GM18858 (cell line): Measurements from ENCODE around the gene ARHGAP33.
"Not testable (repeated sequence)": the region's sequence is repeated elsewhere in the genome, so short reads cannot be mapped to it uniquely, and the experiment has no call there.

Source experiments
- ATAC-seq: cut with Tn5 transposase; IDR thresholded peaks from one replicate; pipeline ENCODE4 v1.9.1; 2021; ENCODE audit not compliant: unreplicated experiment

The ARHGAP33 gene

DNA sequence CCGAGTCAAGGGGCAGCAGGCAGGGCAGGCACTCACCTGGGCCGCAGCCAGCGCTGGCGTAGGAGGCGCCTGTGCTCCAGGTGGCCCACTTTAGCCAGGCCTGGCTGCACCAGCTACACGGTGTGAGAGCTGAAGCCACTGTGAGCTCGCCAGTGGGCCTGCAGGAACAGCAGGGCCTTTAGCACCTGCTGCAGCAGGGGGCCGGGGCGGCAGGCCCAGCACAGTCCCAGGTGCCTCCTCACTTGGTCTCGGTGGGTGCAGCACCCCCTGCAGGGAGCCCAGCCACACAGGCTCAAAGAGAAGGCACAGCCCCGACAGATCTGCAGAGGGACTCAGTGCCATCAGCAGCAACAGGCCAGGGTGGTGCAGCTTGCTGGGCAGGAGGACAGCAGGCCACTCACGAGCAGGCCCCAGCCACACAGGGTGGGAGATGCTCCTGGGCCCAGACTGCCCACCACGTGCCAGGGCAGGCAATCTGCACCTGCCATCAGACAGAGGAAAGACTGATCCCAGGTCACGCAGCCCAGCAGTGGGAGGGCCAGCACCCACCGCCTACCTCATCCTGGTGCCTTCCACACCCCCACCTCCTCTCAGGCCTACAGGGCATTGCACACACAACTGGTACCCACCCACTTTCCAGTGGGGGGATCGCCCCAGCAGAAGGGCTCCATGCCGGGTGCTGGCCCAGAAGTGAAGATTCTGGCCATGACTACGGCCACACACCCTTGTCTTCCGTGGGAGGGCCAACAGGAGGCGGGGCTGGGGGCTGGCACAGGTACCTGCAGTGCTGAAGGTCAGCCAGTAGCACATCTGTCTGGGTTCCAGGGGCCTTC, 15.8 kb downstream of the ARHGAP33 start:
- ATAC-seq: no peak

DNA sequence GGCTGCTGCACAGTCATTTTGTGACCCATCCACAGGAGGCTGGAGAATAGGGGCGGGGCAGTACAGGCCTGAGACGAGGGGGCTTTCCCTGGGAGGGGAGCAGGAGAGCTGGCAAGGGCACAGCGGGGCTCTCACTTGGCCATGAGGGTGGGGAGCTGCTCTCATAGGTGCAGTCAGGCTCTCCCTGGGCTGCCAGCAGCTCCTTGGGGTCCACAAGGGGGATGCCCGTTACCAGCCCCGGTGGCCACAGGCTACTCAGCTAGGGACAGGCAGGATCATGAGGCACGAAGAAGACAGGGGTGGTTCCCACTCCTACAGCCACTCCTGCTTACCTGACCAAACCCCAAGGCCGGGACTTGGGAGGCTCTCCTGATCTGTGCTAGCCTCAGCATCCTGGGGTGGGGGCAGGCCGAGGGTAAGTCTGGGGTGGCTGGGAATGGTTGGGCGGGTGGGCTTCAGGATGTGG, 16.5 kb downstream of the ARHGAP33 start:
- no peak for ATAC-seq

DNA sequence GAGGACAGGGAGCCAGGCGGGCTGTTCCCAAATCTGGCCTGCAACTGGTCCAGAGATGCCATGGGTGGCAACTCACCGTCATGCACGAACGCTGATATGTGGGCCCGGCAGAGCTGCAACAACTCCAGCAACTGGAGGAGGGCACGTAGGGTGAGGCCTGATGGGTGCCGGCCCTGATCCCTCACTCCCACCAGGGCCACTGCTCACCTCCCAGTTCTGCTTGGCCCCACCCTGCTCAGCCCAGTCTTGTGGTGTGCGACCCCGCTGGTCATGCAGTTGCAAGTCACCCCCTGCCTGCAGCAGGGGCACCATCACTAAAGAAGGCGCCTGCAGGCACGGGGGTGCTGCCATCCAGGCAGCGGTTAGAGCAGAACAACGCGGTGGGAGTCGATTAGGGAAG, 16.9 kb downstream of the ARHGAP33 start:
- no peak for ATAC-seq

GRCh38 chr19:35792888-35793287, 17.5 kb downstream of the ARHGAP33 start:
- no peak for ATAC-seq

GRCh38 chr19:35793381-35794165, 18.2 kb downstream of the ARHGAP33 start:
- ATAC-seq: no peak

DNA sequence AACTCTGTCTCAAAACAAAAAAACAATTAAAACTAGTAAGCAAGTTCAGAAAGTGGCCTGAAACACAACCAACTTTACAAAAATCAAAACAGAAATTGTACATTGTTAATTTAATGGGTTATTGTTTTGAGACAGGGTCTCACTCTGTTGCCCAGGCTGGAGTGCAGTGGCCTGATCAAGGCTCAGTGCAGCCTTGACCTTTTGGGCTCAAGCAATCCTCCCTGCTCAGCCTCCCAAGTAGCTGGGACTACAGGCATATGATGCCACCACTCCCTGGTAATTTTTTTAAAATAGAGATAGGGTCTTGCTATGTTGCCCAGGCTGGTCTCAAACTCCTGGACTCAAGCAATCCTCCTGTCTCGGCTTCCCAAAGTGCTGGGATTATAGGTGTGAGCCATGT, 20.2 kb downstream of the ARHGAP33 start:
- not testable (repeated sequence) for ATAC-seq

DNA sequence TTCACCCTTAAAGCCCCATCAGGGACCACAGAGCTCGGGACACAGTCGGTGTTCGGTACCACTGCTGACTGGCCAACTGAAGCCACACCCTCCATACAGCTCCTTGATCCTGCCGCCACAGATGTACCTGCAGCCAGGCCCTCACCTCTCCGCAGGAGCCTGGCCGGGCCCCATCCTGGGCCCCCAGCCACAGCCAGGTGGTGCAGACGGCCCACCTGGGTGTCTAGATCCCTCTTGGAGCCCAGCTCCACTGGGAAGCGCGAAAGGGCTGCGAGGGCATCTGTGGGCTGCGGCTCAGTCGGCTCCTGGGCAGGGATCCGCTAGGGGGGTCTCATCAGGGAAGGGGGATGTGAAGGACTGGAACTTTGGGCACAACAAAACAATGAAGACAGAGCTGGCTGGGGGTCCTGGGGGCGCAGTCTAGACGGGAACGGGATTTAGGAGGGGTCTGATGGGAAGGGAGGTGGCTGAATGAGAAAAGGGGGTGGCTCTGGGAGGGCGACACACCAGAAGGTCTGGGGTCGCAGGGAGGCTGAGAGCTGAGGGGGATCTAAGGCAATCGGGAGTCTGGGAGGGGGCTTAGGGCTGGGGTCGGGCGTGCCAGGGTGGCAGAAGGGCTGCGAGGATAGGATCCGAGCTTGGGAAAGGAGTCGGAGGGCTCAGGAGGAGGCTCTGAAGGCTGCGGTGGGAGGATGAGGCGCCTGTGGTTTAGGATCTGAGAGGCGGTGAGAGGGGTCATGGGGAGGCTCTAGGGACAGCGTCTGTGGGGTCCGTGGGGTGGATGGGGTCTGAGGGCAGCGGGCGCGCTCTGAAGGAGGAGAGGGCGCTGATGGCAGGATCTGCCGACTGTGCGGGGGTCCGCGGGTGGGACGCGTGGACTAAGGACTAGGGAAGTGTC, 21.5 kb downstream of the ARHGAP33 start:
- ATAC-seq: no peak

- ATAC-seq: no peak
These were observed 22.3 kb downstream of the ARHGAP33 start for GRCh38 chr19:35797663-35798062.

GRCh38 chr19:35801828-35802227, 26.5 kb downstream of the ARHGAP33 start:
- no peak for ATAC-seq

GRCh38 chr19:35805526-35806102, 30.2 kb downstream of the ARHGAP33 start:
- ATAC-seq: no peak

GRCh38 chr19:35806597-35806996, 31.2 kb downstream of the ARHGAP33 start:
- ATAC-seq: no peak

DNA sequence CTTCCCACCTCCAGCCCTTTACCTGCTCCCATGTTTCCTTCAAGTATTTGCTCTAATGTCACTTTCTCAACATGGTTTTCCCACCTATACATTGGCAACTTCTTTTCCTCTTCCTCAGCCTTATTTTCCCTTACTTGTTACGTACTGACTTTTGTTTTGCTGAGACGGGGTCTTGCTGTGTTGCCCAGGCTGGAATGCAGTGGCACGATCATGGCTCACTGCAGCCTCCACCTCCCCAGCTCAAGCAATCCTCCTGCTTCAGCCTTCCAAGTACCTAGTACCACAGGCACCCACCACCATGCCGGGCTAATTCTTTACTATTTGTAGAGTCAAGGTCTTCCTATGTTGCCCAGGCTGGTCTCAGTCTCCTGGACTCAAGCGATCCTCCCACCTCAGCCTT, 32.3 kb downstream of the ARHGAP33 start:
- ATAC-seq: no peak

DNA sequence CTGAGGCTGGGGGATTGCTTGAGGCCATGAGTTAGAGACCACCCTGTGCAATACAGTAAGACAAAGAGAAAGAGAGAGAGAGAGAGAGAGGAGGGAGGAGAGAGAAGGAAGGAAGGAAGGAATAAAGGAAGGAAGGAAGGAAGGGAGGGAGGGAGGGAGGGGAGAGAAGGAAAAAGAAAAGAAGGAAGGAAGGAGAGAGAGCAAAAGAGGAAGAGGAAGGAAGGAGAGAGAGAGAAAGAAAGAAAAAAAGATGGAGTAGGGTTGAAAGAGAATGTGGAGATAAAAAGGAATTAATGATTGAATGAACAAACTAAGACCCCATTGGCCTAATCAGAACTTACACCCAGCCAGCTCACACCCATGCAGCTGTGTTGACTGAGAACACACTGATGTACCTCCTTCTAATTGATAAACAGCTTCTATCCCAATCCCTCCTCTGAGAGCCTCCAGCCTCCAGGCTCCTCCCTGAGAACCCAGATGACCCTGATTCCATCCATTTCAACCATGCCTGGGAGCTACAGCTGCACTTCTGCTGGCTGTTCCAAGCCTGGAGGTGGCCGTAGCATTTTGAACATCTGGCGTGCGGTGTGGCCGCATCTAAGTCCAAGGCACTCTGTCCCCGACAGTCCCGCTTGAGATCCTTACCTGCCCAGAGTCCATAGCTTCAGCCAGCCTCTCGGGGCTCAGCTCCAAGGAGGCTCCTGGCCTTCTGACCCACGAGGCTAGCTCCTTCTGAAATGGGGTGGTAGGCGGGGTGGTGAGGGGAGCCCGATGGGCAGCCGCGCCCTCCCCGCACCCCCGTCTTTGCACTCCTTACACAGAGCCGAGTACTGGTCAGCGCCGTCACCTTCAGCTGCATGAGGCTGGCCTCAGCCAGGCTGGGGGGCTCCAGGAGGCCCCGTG, 36.2 kb downstream of the ARHGAP33 start:
- ATAC-seq: no peak

GRCh38 chr19:35812220-35813042, 37.1 kb downstream of the ARHGAP33 start, which contains the start of gene PRODH2:
Gene PRODH2, minus strand, starts transcription at chr19:35812845. Its CDS starts 40 bp downstream, at chr19:35812805.
- ATAC-seq: no peak

- no peak for ATAC-seq
These were observed 37.9 kb downstream of the ARHGAP33 start for GRCh38 chr19:35813043-35813890.

GRCh38 chr19:35816262-35816661, 40.9 kb downstream of the ARHGAP33 start:
- no peak for ATAC-seq

DNA sequence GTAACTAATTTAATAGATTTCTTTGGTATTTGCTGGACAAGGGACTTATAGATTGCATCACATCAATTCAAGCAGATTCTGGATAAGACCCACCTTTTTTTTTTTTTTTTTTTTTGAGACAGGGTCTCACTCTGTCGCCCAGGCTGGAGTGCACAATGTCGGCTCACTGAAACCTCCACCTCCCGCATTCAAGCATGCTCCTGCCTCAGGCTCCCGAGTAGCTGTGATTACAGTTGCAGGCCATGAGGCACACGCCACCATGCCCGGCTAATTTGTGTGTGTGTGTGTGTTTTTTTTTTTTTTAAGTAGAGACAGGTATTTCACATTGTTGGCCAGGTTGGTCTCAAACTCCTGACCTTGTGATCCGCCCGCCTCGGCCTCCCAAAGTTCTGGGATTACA, 41.5 kb downstream of the ARHGAP33 start:
- ATAC-seq: no peak

GRCh38 chr19:35818445-35818844, 43.1 kb downstream of the ARHGAP33 start:
- ATAC-seq: no peak
